H4 (cell line): ENCODE measurements around the gene AFDN. TPM values are rescaled to one million over a fixed set of nuclear protein-coding genes. Genes with fewer than 3 reads are reported as not detected.

Experiments
- DNase-seq: peaks from one replicate; pipeline ENCODE4 v3.0.0-alpha.2; 2015; ENCODE audit warnings: low spot score
- total RNA-seq: library from RNA; depleted of rRNA; stranded (reverse); fragments of >200 nt; shearing (Covaris generic); gene quantifications from 2 replicates; pipeline ENCODE4 v1.2.3, GENCODE V29; 2014

The AFDN gene
- total RNA-seq, 1 experiment from 2014 or later = 11.4 TPM

DNA sequence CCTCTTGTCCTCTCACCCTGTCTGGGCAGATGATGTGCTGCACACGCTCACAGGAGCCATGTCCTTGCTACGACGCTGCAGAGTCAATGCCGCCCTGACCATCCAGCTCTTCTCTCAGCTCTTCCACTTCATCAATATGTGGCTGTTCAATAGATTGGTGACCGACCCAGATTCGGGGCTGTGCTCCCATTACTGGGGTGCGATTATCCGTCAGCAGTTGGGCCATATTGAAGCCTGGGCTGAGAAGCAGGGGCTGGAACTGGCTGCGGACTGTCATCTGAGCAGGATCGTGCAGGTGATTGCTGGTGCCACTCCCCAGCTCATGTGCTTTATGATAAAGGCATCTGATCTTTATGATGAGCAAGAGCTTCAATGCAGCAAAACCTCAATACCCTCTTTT is 88.4 kb downstream of the AFDN start:
- DNase-seq = no peak

DNA sequence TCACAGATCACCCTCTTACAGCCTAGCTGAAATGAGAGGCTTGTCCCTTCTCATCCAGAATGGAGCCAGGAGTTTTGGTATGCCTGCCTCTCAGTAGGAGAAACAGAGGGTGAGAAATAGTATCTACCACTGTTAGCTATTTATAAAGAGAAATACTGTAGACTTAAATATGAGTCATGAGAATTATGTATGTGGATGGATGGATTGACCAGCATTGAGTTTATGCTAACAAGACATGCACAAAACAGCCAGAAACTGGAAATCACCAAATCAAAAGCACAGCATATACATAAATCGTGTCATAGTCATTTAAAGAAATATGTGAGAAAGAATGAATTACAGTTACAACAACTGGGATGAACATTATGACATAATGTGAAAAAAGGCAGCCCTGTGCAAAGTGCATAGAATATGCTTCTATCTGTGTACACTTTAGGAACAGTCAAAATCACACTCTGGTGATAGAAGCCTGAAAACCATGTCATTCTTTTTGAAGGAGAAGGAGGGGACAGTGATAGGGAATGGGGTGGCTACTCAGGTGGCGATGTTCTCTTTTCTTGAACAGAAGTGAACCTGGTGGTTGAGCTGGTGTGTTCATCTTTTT is 90.9 kb downstream of the AFDN start:
- DNase-seq = no peak

DNA sequence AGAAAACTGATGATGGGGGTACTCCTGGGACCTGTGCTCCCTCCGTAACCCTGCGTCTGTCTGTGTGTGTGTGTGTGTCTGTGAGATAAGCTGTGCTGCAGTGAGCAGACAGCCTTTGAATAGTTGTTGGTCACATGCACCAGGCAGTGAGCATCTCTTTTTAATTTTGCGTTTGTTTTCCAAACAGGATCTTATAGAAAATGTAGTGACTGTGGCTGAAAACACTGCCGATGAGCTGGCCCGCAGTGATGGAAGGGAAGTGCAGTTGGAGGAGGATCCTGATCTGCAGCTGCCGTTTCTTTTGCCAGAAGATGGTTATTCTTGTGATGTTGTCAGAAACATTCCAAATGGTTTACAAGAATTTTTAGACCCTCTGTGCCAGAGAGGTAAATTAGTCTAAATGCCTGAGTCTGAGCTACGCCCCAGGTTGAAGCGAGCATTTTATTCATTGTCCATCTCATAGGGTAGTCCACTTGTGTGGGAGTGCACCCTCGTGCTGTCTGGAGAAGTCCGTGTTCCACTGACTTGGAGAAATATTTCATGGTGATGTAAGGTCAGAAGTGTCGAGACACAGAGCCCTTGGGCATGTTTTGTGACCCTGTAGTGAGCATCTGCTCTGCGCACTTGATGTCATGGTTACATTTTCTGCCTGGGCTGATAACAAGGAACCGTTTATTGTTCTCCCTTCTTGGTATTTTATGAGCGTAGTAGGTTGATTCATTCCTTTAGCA is 92.0 kb downstream of the AFDN start:
- no peak for DNase-seq

DNA sequence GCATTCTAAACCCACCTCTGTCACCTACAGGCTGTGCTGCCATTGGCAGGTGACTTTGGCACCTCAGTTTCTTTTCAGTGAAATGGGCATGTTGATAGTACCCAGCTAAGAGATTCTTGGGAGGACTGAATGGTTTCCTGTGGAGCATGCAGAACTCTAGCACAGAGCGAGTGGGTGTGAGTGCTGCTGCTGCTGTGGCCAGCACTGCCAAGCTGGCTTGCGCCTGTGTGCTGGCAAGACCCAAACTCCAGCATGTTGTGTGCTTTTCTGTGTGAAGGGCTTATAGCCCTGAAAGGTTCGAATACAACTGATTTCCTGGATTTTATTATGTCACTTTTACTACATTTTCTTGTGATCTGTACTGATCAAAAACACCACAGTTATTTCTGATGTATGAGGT is 92.6 kb downstream of the AFDN start:
- DNase-seq = no peak

DNA sequence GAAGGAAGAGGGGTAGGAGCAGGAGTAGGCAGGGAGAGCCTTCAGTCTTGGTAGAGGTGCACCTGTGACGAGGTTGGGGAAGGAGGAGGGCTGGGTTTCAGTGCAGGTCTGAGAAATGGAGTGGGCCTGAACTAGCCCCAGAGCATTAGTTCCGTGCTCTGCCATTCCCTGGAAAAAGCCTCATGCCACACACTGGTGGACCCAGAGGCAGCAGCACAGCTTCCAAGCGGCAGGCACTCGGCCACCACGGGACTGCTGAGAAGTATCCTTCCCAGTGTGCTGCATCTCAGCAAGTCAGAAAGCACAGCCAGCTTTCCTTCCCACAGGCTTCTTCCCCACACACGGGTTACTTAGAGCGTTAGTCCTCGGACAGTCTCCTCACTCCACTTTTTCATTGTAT is 93.5 kb downstream of the AFDN start:
- no peak for DNase-seq

DNA sequence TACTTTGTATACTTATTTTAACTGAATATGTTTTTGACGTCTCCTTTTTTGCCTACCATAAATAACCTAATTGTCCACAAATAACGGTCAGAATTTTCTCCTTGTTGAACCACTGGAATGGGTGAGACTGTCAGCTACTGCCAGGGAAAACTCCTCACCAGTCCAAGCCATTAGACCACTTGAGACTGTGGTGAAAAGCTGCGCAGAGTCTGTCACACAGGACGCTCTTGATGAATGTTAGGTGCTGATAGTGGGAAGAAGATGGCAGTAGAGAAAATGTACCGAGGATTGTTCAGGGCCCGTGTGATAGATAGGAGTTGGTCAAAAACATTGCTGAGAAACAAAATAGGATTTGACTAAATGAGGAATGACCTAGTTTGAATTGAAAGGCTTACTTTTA is 95.1 kb downstream of the AFDN start:
- DNase-seq = no peak

DNA sequence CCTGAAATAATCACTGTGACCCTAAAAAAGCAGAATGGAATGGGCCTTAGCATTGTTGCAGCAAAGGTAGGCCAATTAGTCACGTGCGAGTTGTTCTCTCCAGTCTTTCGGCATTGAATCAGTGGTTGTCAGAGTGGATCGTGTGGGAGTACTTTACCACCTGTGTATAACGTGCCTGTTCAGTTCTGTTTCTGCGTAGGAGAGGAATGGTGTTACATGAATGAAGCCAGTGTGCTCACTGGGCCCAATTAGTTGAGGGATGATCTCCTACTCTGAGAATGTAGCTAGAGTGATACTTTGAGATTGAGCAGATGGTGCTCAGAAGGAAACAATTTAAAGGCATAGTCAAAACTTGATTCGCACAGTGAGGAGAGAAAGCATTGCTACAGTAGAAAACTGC is 98.3 kb downstream of the AFDN start:
- DNase-seq = no peak

DNA sequence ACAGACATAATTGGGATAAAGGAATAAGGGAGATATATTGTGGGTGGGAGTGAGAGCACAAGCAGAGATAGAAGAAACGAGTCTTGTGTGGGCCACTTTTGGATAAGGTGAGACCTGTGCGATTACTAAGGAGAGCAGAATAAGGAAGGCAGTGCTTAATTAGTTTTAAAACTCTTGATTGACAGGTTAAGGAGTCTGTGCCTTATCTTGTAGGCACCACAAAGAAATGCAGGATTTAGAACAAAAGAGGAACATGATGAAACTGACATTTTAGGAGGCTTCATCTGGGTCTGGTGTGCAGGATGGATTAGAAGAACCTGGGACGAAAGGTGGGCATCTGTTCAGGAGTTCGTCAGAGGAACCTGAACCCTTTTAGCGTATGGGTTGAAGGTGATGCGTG is 100.5 kb downstream of the AFDN start:
- no peak for DNase-seq

DNA sequence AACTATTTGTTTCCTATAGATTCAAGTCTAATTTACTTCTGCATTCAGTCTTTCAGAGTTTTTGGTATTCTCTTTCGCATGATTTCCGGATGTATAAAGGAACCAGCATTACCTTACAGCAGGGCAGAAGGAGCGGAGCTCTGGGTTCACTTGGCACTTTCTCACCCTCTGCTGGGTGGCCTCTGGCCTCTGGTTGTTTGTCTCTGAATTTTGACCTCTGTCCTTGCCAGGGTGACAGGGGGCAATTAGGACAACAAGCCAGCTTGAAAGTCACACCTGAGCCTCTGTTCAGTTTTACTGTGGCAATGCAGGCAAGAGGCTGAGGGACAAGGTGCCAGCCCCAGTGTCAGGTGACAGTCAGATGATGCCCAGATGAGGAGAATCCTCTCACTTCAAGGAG is 101.4 kb downstream of the AFDN start:
- no peak for DNase-seq

DNA sequence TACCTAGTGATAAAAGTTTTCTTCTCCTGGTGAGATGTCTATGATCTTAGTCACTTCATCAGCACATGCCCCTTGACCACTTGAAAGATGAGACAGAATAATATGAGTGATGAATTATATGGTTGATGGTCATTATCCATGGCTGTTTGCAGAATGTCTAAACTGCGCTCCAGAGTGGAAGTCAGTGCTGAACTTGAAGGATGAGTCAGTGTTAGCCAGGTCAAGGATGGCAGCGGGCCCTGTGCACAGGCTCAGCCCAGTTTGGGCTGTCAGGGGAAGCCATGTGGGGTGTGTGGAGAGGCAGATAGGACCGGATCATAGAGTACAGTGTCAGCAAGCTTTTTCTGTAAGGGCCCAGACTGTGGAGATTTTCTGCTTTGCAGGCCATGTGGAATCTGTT is 103.6 kb downstream of the AFDN start:
- no peak for DNase-seq

DNA sequence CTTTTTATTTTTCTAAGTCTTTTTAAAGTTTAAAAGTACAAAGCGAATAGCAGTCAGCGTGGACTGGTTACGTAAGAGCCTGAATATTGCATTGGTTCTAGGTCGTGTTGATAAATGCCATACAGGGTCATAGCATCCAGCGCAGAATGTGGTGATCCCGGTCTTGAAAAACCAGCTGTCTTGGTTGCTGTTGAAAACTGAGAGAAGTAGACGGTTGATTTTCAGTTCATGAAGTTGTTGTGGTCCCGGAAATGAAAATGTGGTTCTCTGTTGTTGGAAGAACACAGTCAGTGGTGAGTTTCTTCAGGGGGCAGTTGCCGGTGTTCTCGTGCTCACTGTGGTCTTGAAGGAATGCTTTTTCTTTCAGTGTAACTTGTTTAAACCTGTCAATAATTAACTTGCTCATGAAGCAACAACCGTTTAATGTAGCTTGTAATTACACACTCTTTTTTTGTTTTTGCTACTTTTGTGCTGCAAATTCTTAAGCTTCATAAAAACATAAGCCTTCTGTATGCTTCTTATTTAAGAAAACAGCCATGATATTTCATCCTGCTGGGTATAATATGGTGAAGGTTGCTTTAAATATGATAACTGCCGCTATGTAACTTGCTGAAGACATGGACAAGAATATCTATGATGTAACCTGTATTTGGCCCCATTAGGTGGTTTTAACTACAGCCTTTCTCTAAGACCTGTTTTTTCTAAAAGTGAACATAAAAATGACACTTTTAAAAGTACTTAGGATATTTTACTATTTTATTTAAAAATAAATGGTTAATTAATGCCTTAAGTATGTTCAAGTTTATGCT is 106.0 kb downstream of the AFDN start:
- DNase-seq = no peak

DNA sequence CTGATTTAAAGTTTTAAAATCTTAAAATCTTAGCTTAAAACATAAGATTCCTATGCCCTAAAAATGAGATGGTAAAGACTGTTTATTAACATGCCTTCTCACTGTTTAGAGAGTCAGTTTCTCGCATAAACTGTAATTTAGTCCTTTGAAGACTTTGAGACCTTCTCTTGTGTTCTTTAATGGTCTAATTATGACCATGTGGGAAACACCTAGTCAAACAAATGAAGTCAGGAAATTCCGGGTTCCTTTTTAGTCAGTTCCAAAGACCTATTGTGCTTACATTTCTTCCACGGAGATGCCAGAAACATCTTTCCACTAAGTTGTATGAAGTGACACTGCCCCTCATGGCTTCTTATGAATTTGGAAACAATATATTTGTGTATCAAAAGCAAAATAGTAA is 106.6 kb downstream of the AFDN start:
- no peak for DNase-seq

DNA sequence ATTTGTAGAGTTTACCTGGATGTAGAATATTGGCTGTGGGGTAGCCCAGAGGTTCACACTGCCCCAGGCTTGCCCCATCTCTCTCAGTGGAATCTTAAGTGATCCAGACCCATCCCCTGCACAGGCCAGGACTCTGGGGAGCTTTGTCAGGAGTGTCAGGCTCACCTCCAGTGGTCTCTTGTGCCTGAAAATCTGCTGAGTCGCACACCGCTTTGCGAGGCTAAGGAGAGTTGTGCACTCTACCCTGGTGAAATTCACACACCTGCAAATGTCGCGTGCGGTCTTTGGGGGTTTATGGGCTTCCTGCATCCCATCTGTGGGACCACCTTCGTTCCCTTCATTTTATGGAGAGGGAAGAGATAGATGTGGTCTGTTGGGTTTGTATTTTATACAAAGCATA is 107.1 kb downstream of the AFDN start:
- DNase-seq = no peak

DNA sequence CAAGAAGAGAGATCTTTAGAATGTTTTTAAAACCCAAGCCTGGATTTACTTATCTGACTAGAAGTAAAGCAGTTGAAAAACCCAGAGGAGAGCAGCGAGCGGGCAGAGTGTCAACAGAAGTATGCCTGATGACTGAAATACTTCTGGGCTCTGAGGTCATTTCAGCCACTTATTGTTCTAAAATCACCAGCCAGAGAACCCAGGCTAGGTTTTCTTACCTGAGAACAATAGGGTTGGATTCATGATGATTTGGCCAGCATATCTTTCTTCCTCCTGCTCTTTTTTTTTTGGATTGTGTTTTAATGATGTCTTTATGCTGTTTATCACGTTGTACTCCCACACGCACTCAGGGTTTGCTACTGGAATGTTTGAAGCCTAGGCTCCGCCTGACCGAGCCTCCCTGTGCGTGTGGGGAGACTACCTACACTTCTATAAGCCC is 107.7 kb downstream of the AFDN start:
- DNase-seq = no peak

DNA sequence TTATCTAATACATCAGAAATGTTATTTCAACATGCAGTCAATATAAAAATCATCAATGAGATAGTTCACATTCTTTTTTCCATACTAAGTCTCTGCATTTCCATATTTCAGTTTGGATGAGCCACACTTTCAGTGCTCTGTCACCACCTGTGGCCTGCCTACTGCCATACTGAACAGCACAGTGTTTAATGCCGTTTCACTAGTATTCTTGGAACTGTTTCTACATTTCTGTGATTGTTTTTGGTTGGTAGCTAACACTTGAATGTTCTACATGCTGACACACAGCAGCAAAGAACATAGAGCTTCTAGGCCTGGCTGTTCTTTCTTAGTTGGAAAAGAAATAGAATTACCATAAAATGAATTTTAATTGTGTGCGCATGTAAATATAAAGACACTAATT is 109.3 kb downstream of the AFDN start:
- no peak for DNase-seq

DNA sequence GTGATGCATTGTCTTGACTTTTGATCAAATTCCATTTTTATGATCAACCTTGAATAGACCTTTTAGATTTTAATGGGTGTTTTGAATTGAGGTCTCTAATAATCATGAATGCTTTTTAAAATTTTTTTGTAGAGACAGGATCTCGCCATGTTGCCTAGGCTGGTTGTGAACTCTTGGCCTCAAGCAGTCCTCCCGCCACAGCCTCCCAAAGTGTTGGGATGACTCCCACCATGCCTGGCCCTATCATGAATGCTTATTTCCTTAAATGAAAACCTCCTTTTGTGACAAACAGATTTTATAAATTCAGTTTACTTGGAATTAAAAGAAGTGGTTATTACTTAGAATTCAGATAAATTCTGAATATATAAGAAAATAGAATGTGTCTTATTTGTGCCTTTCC is 110.6 kb downstream of the AFDN start:
- DNase-seq = no peak

DNA sequence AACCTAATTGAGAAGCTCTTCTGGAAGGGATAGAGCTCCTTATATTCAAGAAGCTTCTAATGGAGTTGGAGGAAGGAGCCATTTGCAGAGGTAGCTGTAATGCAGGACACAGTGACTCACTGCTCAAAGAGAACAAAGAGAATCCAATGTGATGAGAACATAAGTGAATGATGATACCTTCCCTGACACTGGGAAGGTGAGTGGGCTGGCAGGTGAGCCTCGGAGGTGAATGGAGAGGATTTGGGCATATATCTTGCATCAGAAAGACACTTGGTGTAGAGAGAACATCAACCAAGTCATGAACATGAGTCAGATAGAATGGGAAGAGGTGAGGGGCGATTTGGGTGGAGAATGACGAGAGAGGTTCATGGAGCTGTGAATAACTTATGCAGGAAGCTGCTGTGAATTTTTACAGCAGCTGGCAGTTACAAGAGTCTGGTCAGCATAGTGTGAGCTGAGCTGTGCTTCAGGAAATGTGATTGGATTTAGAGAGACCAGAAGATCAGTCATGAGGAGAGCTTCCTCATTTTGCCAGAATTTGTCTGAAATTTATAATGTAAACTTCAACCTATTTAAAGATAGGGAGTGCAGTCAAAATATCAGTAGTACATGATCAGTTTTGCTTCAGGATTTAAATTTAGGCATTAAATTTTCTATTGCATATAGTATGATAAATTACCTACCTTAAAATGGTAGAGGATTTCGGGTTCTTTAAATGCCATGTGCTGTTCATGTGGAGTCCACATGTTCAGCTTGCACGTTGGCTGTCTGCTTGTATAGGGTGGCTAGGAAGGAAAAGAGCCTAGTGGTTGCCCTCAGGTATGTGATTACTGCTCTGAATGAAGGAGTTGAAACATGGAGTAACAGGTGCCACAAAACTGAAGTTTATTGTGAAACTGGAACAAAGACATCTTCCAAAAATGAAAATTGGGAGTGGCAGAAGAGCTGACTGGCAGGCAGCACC is 111.5 kb downstream of the AFDN start:
- DNase-seq = no peak

DNA sequence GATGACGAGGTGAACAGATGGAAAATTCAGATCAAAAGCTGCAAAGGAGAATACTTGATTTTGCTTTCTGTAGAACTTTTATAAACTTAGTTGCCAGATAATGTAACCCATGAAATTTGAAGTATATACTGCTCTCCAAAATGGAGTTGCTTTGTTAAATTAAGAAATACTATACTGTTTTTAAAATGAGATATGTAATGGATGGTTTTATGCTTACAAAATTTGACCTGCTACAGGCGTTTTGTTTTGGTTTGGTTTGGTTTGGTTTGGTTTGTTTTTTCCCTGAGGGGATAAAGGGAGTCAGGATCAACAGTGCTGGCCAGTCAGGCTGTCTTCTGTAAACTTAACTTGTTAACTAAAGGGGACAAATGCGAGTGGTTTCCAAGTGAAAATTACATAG is 115.1 kb downstream of the AFDN start:
- DNase-seq = no peak

DNA sequence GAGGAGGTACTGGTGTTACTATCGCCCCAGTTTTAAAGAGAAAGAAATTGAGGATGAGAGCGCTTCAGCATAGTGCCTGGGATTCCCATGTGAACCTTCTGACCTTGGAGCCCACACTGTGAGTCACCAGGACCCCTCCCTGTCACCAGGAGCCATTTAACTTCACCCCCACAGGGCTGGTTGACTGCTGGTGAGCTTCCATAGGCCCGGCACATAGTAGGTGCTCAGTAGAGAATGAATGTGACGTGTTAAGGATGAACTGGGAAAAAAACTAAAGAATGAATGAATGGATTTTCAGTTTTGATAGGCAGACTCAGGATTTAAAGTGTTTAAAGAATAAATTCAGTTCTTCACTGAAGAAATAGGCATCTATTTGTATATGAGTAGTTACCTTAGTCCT is 117.4 kb downstream of the AFDN start:
- DNase-seq = no peak

DNA sequence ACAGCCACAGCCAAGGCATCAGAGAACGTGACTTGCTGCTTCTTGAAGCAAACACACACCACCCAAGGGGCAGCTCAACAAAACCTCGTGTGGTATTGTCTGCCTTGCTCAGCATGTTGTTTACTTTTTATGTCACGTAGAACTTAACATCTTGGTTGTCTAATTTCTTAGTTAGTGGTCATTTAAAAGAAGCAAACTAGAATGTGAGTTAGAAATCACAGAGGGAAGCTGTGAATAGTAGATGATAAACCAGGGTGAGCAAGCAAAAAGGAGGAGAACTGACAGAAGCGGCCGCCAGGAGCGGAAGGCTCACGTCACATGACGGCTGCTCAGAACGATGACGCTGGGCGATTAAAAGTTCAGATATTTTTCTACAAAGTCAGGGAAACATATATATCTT is 119.3 kb downstream of the AFDN start:
- DNase-seq = no peak

DNA sequence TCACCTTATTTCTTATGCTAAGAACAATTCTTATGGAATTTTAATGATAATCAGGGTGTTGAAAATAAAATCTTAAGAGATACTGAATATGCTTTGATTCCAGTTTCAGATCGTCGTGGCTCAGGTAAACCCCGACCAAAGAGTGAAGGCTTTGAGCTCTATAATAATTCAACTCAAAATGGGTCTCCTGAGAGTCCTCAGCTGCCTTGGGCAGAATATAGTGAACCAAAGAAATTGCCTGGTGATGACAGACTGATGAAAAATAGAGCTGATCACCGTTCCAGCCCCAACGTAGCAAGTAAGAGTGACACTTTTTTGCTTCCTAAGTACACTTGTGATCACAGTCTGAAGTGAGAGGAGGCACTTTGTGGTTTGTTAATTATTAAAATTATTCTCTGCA is 119.9 kb downstream of the AFDN start:
- no peak for DNase-seq

DNA sequence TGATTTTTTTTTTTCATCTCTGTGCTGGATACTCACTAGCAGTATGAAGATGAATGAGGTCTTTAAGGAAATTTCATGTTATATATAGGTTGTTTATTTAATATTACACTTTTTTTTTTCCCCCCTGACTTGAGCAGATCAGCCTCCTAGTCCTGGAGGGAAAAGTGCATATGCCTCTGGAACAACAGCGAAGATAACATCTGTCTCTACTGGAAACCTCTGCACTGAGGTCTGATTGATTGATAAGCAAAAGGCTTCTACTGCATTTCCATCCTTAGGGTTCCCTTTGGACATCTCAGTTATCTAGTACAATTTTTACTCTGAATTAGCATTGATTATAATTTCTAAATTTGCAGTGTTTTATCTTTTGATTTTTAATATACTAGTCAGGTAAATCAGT is 121.0 kb downstream of the AFDN start:
- no peak for DNase-seq
